Spleen (tissue), 11 donors: Measurements from ENCODE around the gene PDE6D. TPM values are rescaled to one million over a fixed set of nuclear protein-coding genes. Genes with fewer than 3 reads are reported as not detected.
A peak's percentile ranks its signal among the peaks of the same experiment; 100 is the strongest.

Source experiments
- DNase-seq: peaks from one replicate; pipeline ENCODE4 v3.0.0-alpha.2; 2020
- H3K27ac ChIP-seq, 8 donors: fragments of 200-600 bp; sonication (generic) in 7 of 8; 1 replicate in 4 of 8; 2 replicates in 4 of 8; pipeline versions ENCODE4 v1.5.0 to v1.8.0; 2016 to 2021; ENCODE audit warnings: inconsistent platforms in 4 of 8, mild to moderate bottlenecking in 4 of 8, moderate library complexity in 1 of 8
- H3K27me3 ChIP-seq, 7 donors: fragments of 200-600 bp; sonication (generic) in 6 of 7; replicated peaks in 1 of 7; 1 replicate in 4 of 7; 2 replicates in 3 of 7; pipeline versions ENCODE4 v1.5.0 to v1.8.0; 2016 to 2021; ENCODE audit warnings: inconsistent platforms in 3 of 7, mild to moderate bottlenecking in 1 of 7
- H3K36me3 ChIP-seq, 6 donors: fragments of 200-600 bp; sonication (generic) in 5 of 6; 1 replicate in 4 of 6; 2 replicates in 2 of 6; pipeline versions ENCODE4 v1.5.0 to v1.8.0; 2016 to 2021; ENCODE audit warnings: inconsistent platforms in 2 of 6
- H3K4me1 ChIP-seq, 6 donors: fragments of 200-600 bp; sonication (generic) in 5 of 6; 1 replicate in 3 of 6; 2 replicates in 3 of 6; pipeline versions ENCODE4 v1.5.0 to v1.8.0; 2016 to 2021; ENCODE audit warnings: inconsistent platforms in 3 of 6
- H3K4me3 ChIP-seq, 8 donors: fragments of 200-600 bp; sonication (generic) in 7 of 8; 1 replicate in 4 of 8; 2 replicates in 4 of 8; pipeline versions ENCODE4 v1.5.0 to v1.8.0; 2016 to 2021; ENCODE audit warnings: inconsistent platforms in 4 of 8, mild to moderate bottlenecking in 4 of 8, moderate library complexity in 2 of 8
- H3K9me3 ChIP-seq, 8 donors: fragments of 200-600 bp; sonication (generic) in 7 of 8; 1 replicate in 4 of 8; 2 replicates in 4 of 8; pipeline versions ENCODE4 v1.5.0 to v1.8.0; 2016 to 2021; ENCODE audit warnings: inconsistent platforms in 4 of 8
- POLR2A ChIP-seq, 3 donors: fragments of 450-650 bp; IDR thresholded peaks; one replicate each; pipeline ENCODE4 v1.5.1; 2017; ENCODE audit warnings: antibody characterized with exemption in 3 of 3, mild to moderate bottlenecking in 1 of 3
- POLR2AphosphoS5 ChIP-seq, 3 donors: sonication (generic); formaldehyde crosslinking; IDR thresholded peaks; one replicate each; pipeline ENCODE4 v1.5.1; 2017; ENCODE audit warnings: antibody characterized with exemption in 3 of 3
- WGBS, 5 donors: extraction: QIAGEN DNeasy Blood & Tissue Kit in 3 of 5; methylation state at CpG; one replicate each; pipeline versions ENCODE4 v1.1.5 to v1.1.7; 2013 to 2018; 5-methylcytosine and 5-hydroxymethylcytosine counted together
- intact Hi-C: fragments of 100-400 bp; cut with DNase I; formaldehyde crosslinking; loops from one replicate; pipeline ENCODE4 v1.15.0; 2023; ENCODE audit warnings: low total_unique reads
- polyA plus RNA-seq, 3 donors: library from polyadenylated mRNA; stranded (reverse); fragments of 200-250 nt; gene quantifications; one replicate each; pipeline ENCODE4 v1.2.1, GENCODE V29; 2013
- total RNA-seq, 7 donors: library from RNA; depleted of rRNA in 3 of 7; stranded (reverse); fragments of >200 nt in 3 of 7; fragmentation: NEBNext Ultra II Directional in 4 of 7; extraction: Animal tissue kit (Norgen Biotek cat#: 25700) in 4 of 7; gene quantifications; one replicate each; pipeline versions ENCODE4 v1.1.0 to v1.2.1, GENCODE V29; 2016 to 2021
- TF ChIP-seq, protein P1 (sequence below), 11 experiments: fragments of 200-600 bp in 7 of 11; fragments of 450-650 bp in 4 of 11; sonication (generic) in 4 of 11; IDR thresholded peaks in 8 of 11; conservative IDR thresholded peaks in 3 of 11; 1 replicate in 7 of 11; 2 replicates in 4 of 11; pipeline versions ENCODE4 v1.4.0 to v1.8.0; 2016 to 2021; ENCODE audit warnings: antibody characterized with exemption in 11 of 11, inconsistent platforms in 4 of 11, mild to moderate bottlenecking in 1 of 11
- donor health status: healthy with polysubstance abuse.
- donor health status: DM: no; HTN: no; CAD: no; lungs with moderate emphysema.
- donor health status: DM: no; HTN: no; CAD: no.
- donor health status: Bipolar disorder and iron deficiency.
- donor health status: healthy.
- donor health status: DM: no; HTN: no; CAD: no.
- donor health status: DM: yes; HTN: yes; CAD: no.

The PDE6D gene
- total and polyA plus RNA-seq, 10 donors, result 20.5 to 45.0 (median 29.6) TPM

GRCh38 chr2:231803501-231804138, 22.5 kb upstream of the PDE6D start:
- peaks cover 0 to 100% (median 74%) of the 10 kb centered on the region in 6 donors for H3K36me3 ChIP-seq
- no peak for DNase-seq
- no peak overlapping the region for H3K27ac ChIP-seq
- H3K4me1 ChIP-seq, result peaks cover 0 to 4% (median 0%) of the 10 kb centered on the region in 6 donors
- TF ChIP-seq POLR2AphosphoS5 (IDR thresholded peaks at IDR 0.05), result no peak
- 89 to 97% (median 93%) methylated on average over 9 of the region's 9 CpGs for WGBS, 5 donors
- H3K27me3 ChIP-seq, result no peaks in the 10 kb centered on the region
- intact Hi-C loops, result no loop called here
- H3K4me3 ChIP-seq, result no peak overlapping the region
- H3K9me3 ChIP-seq, result no peaks in the 10 kb centered on the region

DNA sequence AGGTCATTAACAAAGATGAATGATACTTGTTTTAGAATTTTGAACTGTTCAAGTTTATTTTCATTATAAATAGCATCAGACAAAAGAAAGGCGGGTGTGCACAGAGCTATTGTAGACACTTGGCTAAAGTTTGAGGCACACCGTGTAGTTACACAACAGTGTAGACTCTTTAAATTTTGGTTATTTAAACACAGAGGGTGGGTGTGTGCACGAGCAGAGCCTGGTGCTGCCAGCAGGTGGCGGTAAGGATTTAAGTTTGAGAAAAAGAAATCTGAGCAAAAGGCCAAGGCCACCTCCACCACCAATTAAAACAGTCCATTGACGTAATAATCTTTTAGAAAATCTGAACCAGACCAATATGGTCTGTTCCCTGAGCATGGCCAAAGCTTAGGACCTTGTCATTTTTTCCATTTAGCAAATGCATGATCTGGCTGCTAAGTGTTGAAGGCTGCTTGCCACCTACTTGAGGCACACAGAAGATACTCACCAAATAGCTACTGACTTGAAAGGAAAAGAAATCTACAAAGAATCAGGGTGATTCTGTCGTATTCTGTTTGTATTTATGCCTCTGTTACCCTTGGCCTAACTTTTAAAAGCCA, 19.5 kb upstream of the PDE6D start:
- no peak for DNase-seq
- H3K36me3 ChIP-seq, result peaks cover 3 to 100% (median 83%) of the 10 kb centered on the region in 6 donors

GRCh38 chr2:231795525-231796327, 14.6 kb upstream of the PDE6D start:
- no peak for DNase-seq

More for the DNA sequence above, 19.5 kb upstream of the PDE6D start:
- TF ChIP-seq POLR2AphosphoS5 (IDR thresholded peaks at IDR 0.05), result no peak
- TF ChIP-seq, protein P1, sequence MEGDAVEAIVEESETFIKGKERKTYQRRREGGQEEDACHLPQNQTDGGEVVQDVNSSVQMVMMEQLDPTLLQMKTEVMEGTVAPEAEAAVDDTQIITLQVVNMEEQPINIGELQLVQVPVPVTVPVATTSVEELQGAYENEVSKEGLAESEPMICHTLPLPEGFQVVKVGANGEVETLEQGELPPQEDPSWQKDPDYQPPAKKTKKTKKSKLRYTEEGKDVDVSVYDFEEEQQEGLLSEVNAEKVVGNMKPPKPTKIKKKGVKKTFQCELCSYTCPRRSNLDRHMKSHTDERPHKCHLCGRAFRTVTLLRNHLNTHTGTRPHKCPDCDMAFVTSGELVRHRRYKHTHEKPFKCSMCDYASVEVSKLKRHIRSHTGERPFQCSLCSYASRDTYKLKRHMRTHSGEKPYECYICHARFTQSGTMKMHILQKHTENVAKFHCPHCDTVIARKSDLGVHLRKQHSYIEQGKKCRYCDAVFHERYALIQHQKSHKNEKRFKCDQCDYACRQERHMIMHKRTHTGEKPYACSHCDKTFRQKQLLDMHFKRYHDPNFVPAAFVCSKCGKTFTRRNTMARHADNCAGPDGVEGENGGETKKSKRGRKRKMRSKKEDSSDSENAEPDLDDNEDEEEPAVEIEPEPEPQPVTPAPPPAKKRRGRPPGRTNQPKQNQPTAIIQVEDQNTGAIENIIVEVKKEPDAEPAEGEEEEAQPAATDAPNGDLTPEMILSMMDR (IDR thresholded peaks at IDR 0.05 in 8 of 11, conservative IDR thresholded peaks at IDR 0.05 in 3 of 11), result peak in 8 of 11 experiments; percentile 13 to 71 (median 58)
- Histone ChIP-seq H3K27me3 (no peaks in the 10 kb centered on the region), H3K9me3 (no peaks in the 10 kb centered on the region), H3K27ac (no peak overlapping the region), H3K4me3 (no peak overlapping the region), H3K4me1 (peaks cover 0 to 4% (median 0%) of the 10 kb centered on the region in 6 donors)
- intact Hi-C loops, result no loop called here
- 59 to 74% (median 66%) methylated on average over 6 of the region's 6 CpGs for WGBS, 5 donors

DNA sequence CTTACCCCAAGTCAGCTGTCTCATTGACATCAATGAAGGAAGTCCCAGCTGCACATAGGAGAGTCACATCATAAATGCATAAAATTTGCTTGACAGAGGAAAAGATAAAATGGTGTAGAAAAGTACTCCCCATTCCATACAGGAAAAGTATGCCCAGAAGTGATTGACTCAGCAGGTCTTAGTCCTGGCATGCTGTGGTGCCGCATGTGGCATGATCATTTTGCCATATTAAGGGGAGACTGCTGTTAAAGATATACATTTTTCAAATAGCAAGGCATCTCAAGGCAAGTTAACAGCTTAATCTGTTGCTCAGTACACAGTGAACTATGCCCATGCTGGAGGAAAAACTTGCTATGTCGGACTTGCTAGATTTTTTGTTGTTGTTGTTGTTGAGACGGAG, 13.3 kb upstream of the PDE6D start:
- Histone ChIP-seq H3K9me3 (no peaks in the 10 kb centered on the region), H3K4me3 (no peak overlapping the region), H3K27ac (no peak overlapping the region), H3K36me3 (peaks cover 8 to 98% (median 83%) of the 10 kb centered on the region in 6 donors), H3K4me1 (peaks cover 0 to 23% (median 3%) of the 10 kb centered on the region in 6 donors), H3K27me3 (no peaks in the 10 kb centered on the region)
- DNase-seq, result no peak
- TF ChIP-seq POLR2AphosphoS5 (IDR thresholded peaks at IDR 0.05) (no peak), POLR2A (IDR thresholded peaks at IDR 0.05) (no peak)
- TF ChIP-seq, protein P1 (IDR thresholded peaks at IDR 0.05 in 8 of 11, conservative IDR thresholded peaks at IDR 0.05 in 3 of 11), result no peak
- WGBS, 5 donors, result 89 to 96% (median 95%) methylated on average over 3 of the region's 3 CpGs
- intact Hi-C loops, result no loop called here

More at GRCh38 chr2:231795525-231796327, 14.6 kb upstream of the PDE6D start:
- H3K4me1 ChIP-seq, result peaks cover 0 to 20% (median under 1%) of the 10 kb centered on the region in 6 donors
- peaks cover 8 to 100% (median 81%) of the 10 kb centered on the region in 6 donors for H3K36me3 ChIP-seq
- intact Hi-C loops, result no loop called here
- no peak overlapping the region for H3K27ac ChIP-seq
- no peak overlapping the region for H3K4me3 ChIP-seq
- 93 to 97% (median 96%) methylated on average over 9 of the region's 9 CpGs for WGBS, 5 donors
- H3K9me3 ChIP-seq, result no peaks in the 10 kb centered on the region
- TF ChIP-seq, protein P1 (IDR thresholded peaks at IDR 0.05 in 8 of 11, conservative IDR thresholded peaks at IDR 0.05 in 3 of 11), result no peak
- no peak for TF ChIP-seq POLR2AphosphoS5 (IDR thresholded peaks at IDR 0.05)
- no peak for TF ChIP-seq POLR2A (IDR thresholded peaks at IDR 0.05)
- H3K27me3 ChIP-seq, result no peaks in the 10 kb centered on the region
